Measurements from ENCODE around the gene SIL1.
A peak's percentile ranks its signal among the peaks of the same experiment; 100 is the strongest.

Gene SIL1

GRCh38 chr5:138951986-138952735, 246.0 kb downstream of the SIL1 start:
- DNase-seq: no peak

DNA sequence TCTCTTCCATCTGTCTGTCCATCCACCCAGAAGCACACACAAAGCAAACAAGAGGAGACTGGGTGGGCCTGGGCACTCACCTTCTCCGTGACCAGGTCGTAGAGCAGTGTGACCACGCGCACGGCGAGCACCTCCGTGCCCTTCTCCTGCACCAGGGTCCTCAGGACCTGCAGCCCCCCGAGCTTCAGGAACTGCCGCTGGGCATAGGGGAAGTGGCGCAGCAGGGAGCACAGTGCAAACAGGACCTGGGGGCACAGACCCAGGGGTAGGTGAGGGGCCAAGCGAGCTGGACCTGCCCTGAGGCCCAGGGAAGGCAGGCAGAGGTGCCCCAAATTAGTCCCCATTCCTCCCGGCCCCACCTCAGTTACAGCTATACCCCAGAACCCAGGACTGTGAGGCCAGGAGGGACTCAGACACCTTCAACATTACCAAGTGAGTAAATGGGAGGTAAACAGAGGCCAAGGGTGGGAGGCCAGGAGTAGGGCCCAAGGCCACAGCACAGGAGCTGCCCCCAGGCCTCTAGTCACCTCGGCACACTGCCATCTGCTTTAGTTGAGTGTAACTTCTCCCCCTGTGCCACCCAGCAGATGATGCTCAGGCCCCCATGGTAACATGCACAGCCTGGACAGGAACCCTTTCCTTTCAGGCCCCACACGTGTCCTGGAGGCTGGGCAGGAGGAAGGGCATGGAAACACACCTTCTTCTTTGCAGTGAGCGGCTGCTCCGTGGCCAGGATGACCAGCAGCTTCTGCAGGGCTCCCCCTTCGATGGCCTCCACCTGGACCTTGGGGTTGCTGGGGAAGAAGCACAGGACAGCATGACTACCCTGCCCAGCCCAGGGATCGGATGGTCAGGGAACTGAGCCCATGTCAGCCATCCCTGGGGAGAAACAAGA, 246.8 kb downstream of the SIL1 start:
- no peak for DNase-seq

DNA sequence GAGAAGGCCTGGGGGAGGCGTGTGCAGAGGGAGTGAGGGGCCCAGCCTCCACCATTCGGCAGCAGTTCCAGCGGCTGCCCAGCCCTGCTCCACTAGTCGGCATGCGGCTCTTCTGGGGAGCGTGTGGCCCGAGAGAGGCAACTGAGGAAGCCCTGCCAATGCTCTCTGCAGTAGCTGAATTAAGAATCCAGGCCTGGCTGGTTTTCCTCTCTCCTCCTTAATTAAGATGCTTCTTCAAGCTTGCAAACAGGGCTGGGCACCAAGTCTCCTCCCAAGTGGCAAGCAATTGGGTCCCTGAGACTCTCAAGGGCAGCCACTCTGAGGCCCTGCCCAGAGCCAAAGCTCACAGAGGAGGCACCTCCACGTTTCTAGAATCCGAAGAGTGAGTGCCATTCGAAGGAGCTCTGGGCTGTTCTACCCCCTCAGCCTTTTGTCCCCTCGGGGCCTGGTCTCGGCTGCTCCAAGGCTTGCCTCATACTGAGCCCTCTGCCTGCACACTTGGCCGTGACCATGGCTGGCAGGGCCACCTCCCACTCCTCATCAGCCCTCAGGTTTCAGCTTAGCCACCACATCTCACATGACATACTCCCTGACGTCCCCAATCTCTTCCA, 247.6 kb downstream of the SIL1 start:
- no peak for DNase-seq

DNA sequence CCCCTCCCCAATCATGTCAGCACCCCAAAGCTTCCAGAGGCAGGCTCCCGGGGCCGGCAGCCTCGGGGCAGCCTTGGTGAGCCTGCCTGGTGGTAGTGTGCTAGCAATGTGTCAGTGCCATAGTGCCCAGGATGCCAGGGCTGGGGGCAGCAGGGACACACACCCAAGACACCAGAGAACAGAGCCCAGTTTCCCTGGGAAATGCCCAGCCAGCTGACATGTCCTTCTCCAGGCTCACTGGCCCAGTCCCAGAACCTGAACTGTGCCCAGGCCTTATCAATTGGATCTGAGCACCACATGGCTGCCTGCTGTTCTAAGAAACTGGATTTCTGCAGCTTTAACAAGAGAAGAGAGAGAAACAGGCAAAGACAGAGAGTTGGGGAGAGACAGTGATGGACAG, 248.2 kb downstream of the SIL1 start:
- no peak for DNase-seq

GRCh38 chr5:138949223-138949574, 249.0 kb downstream of the SIL1 start:
- DNase-seq: no peak

GRCh38 chr5:138948471-138949222, 249.5 kb downstream of the SIL1 start:
- DNase-seq: no peak

GRCh38 chr5:138947780-138948179, 250.4 kb downstream of the SIL1 start:
- DNase-seq: no peak

- peak; percentile 27 for DNase-seq
Measured at GRCh38 chr5:138946831-138947560, 251.2 kb downstream of the SIL1 start.

- no peak for DNase-seq
Measured at GRCh38 chr5:138946241-138946623, 251.9 kb downstream of the SIL1 start.

GRCh38 chr5:138945421-138946240, 252.5 kb downstream of the SIL1 start:
- DNase-seq: no peak

DNA sequence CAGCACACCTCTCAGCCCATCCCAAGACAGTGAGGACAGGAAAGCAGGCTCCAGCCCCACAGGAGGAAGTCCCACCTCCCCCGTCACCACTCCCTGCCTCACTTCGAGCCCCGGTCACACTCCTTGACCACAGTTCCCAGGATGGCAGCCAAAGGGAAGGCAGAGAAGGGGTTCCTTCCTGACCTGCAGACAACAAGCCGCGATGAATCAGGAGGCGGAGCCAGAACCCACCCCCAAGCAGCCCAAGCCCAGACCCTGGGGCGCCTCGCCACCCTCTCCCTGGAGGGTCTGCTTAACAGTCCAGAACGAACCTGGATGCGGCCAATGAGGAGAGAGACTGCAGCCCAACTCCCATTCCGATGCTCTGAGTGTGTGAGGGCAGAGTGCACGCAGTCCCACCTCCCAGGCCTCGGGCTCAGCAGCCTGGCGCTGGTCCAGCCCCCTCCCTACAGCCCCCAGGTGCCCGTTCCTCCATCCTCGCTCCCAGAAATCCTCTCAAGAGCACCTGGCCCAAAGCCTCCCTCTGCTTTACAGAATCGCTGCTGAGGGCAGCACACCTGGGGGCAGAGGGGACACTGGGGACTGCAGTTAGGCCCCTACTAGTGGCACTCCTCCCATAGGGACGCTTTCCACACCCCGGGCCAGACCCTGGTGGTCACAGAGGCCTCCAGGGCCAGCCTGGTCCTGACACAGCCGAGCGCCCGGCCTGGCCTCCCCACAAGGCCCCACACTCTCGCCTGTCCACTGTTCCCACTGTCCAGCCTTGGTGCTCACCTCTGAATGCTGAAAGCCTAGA, 253.4 kb downstream of the SIL1 start:
- no peak for DNase-seq

DNA sequence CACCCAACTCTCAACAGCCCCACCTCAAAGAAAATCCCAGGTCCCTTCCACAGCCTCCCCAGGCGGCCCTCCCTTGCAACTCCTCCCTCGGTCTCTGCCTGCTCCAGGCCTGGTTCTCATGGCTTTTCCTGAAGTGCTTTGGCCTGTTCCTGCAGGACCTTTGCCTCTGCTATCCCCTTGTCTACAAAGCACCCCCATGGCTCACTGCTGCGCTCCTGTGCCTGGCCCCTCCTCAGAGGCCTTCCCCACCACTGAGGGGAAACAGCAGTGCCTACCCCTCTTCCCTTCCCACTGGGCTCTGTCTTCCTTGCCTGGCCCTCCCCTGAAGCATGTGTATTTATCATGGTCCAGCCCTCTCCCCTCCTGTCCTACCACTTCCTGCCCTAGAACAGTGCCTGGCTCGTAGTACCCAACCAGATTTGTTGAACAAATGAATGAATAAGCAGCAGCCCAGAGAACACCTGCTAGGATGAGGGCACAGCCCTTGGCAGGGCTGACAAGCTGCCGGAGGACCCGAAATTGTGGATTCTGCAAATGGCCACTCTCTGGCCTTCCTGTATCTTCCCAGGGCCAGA, 254.5 kb downstream of the SIL1 start:
- no peak for DNase-seq

GRCh38 chr5:138942861-138943260, 255.3 kb downstream of the SIL1 start:
- DNase-seq: no peak

DNA sequence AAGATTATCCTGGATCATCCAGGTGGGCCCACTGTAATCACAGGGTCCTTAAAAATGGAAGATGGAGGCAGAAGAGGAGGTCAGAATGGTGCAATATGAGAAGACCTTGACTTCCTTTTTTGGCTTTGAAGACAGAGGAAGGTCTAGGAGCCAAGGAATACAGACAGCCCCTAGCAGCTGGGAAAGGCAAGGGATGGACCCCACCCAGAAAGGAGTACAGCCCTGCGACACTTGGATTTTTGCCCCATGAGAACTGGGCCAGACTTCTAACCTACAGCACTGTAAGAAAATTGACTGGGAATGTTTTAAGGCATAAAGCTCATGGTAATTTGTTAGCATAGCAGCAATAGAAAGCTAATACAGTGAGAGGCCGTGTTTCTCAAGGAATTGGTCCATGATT, 256.1 kb downstream of the SIL1 start:
- DNase-seq: no peak

- no peak for DNase-seq
Measured at GRCh38 chr5:138938526-138938925, 259.6 kb downstream of the SIL1 start.

GRCh38 chr5:138937392-138938387, 260.5 kb downstream of the SIL1 start:
- DNase-seq: no peak

DNA sequence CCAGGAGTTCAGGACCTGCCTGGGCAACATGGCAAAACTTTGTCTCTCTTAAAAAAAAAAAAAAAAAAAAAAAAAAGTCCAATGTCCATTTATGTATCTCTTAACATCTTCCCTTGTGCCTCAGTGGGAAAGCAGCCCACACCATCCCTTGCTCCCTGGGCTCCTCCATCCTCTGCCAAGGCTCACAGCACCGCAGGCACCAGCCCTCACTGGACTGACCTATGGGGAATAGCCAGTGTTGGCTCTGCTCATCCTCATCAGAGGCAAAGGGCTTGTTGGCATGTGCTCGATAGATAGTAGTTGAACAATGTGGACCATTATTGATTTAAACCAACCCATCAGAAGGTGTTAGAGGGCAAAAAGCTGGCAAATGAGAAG, 261.2 kb downstream of the SIL1 start:
- DNase-seq: no peak

- no peak for DNase-seq
Measured at GRCh38 chr5:138936225-138936967, 261.8 kb downstream of the SIL1 start.

All from DMS53 (cell line).